IMR-90 (cell line): ENCODE measurements around the gene AADACL4.

Experiments used
- BHLHE40 ChIP-seq: fragments of 150-350 bp; IDR thresholded peaks from 2 replicates; pipeline ENCODE4 v1.6.1; 2016; ENCODE audit warnings: mild to moderate bottlenecking, low read depth, low read length
- CEBPB ChIP-seq: IDR thresholded peaks from 2 replicates; pipeline ENCODE4 v1.6.1; 2012; ENCODE audit warnings: low read depth, low read length, improper control_type of control experiment
- CHD1 ChIP-seq: IDR thresholded peaks from 2 replicates; pipeline ENCODE4 v1.6.1; 2012; ENCODE audit warnings: low read depth, low read length, improper control_type of control experiment
- CTCF ChIP-seq: conservative IDR thresholded peaks from 2 replicates; pipeline ENCODE4 v1.5.1; 2012; ENCODE audit warnings: mild to moderate bottlenecking, low read depth, low read length, improper control_type of control experiment
- ELK1 ChIP-seq: fragments of 150-350 bp; IDR thresholded peaks from 2 replicates; pipeline ENCODE4 v1.6.1; 2016; ENCODE audit warnings: low read depth, mild to moderate bottlenecking, low read length, moderate library complexity, borderline replicate concordance
- FOS ChIP-seq: fragments of 150-350 bp; IDR thresholded peaks from 2 replicates; pipeline ENCODE4 v1.6.1; 2016; ENCODE audit warnings: low read depth, low read length
- MAFK ChIP-seq: IDR thresholded peaks from 2 replicates; pipeline ENCODE4 v1.6.1; 2012; ENCODE audit warnings: low read depth, low read length, improper control_type of control experiment
- MAZ ChIP-seq: IDR thresholded peaks from 2 replicates; pipeline ENCODE4 v1.6.1; 2012; ENCODE audit warnings: low read depth, mild to moderate bottlenecking, low read length, improper control_type of control experiment, moderate library complexity, borderline replicate concordance
- MXI1 ChIP-seq: IDR thresholded peaks from 2 replicates; pipeline ENCODE4 v1.6.1; 2012; ENCODE audit warnings: low read depth, mild to moderate bottlenecking, low read length, moderate library complexity, borderline replicate concordance
- NFE2L2 ChIP-seq: fragments of 150-350 bp; IDR thresholded peaks from 2 replicates; pipeline ENCODE4 v1.6.1; 2016; ENCODE audit warnings: low read depth, mild to moderate bottlenecking, low read length
- POLR2A ChIP-seq: IDR thresholded peaks from 2 replicates; pipeline ENCODE4 v1.6.1; 2012; ENCODE audit warnings: mild to moderate bottlenecking, low read depth, low read length
- RCOR1 ChIP-seq: IDR thresholded peaks from 2 replicates; pipeline ENCODE4 v1.6.1; 2012; ENCODE audit warnings: mild to moderate bottlenecking, low read length, improper control_type of control experiment; ENCODE audit not compliant: insufficient replicate concordance
- RFX5 ChIP-seq: IDR thresholded peaks from 2 replicates; pipeline ENCODE4 v1.8.0; 2012; ENCODE audit warnings: low read depth, mild to moderate bottlenecking, low read length, moderate library complexity
- SMC3 ChIP-seq: fragments of 150-350 bp; IDR thresholded peaks from 2 replicates; pipeline ENCODE4 v1.6.1; 2016; ENCODE audit warnings: low read depth, mild to moderate bottlenecking, antibody characterized with exemption, low read length, moderate library complexity

- TF ChIP-seq MAFK (no peak), MXI1 (no peak), RCOR1 (no peak), CTCF (no peak), RFX5 (no peak), MAZ (no peak), BHLHE40 (no peak), SMC3 (no peak), NFE2L2 (no peak), FOS (no peak), POLR2A (no peak), CEBPB (no peak), CHD1 (no peak), ELK1 (no peak)
Observed at GRCh38 chr1:12656575-12656974, 12.7 kb downstream of the AADACL4 start.
